Kidney (tissue), 14 donors: ENCODE measurements around the gene PVR. TPM values are rescaled to one million over a fixed set of nuclear protein-coding genes. Genes with fewer than 3 reads are reported as not detected.

Source experiments
- DNase-seq, 5 donors: peaks; one replicate each; pipeline ENCODE4 v3.0.0-alpha.2; 2013 to 2020
- FAIRE-seq: peaks from 2 replicates; lab custom pipeline; 2012; peaks lifted over from hg19 to GRCh38; lab: Jason Lieb, UNC
- H3K27ac ChIP-seq, 2 donors: one replicate each; pipeline ENCODE4 v1.7.0; 2013; ENCODE audit warnings: low read depth in 2 of 2, low read length in 2 of 2, inconsistent platforms in 1 of 2
- H3K27me3 ChIP-seq: one replicate; pipeline ENCODE4 v1.7.1; 2013; ENCODE audit warnings: low read length, inconsistent platforms; ENCODE audit not compliant: control insufficient read depth, insufficient read depth
- H3K36me3 ChIP-seq, 3 donors: one replicate each; pipeline versions ENCODE4 v1.7.0 to v1.7.1; 2013; ENCODE audit warnings: low read length in 3 of 3, control low read depth in 1 of 3, inconsistent platforms in 1 of 3; ENCODE audit not compliant: insufficient read depth in 3 of 3, control insufficient read depth in 2 of 3
- H3K4me1 ChIP-seq, 3 donors: one replicate each; pipeline versions ENCODE4 v1.7.0 to v1.7.1; 2013; ENCODE audit warnings: low read length in 3 of 3, inconsistent platforms in 1 of 3, low read depth in 1 of 3; ENCODE audit not compliant: control insufficient read depth in 2 of 3, insufficient read depth in 2 of 3
- H3K4me3 ChIP-seq, 3 donors: one replicate each; pipeline versions ENCODE4 v1.7.0 to v1.8.1; 2013; ENCODE audit warnings: low read length in 3 of 3, control low read depth in 1 of 3, inconsistent platforms in 1 of 3
- H3K9ac ChIP-seq, 3 donors: one replicate each; pipeline versions ENCODE4 v1.7.0 to v1.7.1; 2013; ENCODE audit warnings: low read length in 3 of 3, control low read depth in 1 of 3, inconsistent platforms in 1 of 3
- H3K9me3 ChIP-seq, 3 donors: one replicate each; pipeline versions ENCODE4 v1.7.0 to v1.7.1; 2013; ENCODE audit warnings: low read length in 3 of 3, control low read depth in 1 of 3, inconsistent platforms in 1 of 3; ENCODE audit not compliant: control insufficient read depth in 2 of 3, insufficient read depth in 1 of 3
- intact Hi-C: fragments of 100-400 bp; cut with DNase I; formaldehyde crosslinking; loops from one replicate; pipeline ENCODE4 v1.11.1; 2022
- polyA plus RNA-seq: library from polyadenylated mRNA; stranded (reverse); fragments of 350-450 nt; fragmentation: Illumina TruSeq; extraction: RNeasy Lipid Tissue Mini Kit (QIAGEN cat#74804); gene quantifications from one replicate; pipeline ENCODE4 v1.2.3, GENCODE V29; 2014; ENCODE audit warnings: low read depth, low replicate concordance; ENCODE audit not compliant: insufficient read depth
- total RNA-seq: library from RNA; stranded (reverse); fragmentation: NEBNext Ultra II Directional; extraction: Animal tissue kit (Norgen Biotek cat#: 25700); gene quantifications from one replicate; pipeline ENCODE4 v1.2.1, GENCODE V29; 2021
- TF ChIP-seq, protein P1 (sequence below): IDR thresholded peaks from 3 replicates; pipeline ENCODE4 v1.5.1; 2012; ENCODE audit warnings: mild to moderate bottlenecking, moderate library complexity, borderline replicate concordance; ENCODE audit not compliant: insufficient read depth; ENCODE audit errors: extremely low read depth
- donor health status: control.
- donor health status: control.
- donor health status: control.
- donor health status: control.
- donor health status: control.
- donor health status: DM: yes; HTN: yes; CAD: no.
- donor health status: Normal renal cell carcinoma (clear cell type).

Gene PVR
- total and polyA plus RNA-seq, 2 donors from 2014 or later = 20.7 to 36.4 TPM

DNA sequence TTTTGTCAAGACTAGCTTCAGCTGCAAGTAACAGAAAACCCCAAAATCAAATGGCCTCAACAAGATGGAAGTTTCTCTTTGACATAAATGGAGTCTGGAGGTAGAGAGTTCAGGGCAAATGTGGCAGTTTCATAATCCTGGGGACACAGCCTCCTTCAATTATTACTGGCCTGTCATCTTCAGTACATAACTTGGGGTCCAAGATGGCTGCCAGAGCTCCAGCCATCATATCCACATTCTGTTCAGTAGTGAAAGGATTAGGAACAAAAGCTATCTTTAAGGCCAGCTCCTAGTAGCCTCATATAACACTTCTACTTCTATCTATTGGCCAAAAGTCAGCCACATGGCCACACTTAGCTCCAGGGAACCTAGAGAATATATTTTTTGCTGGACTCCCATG is 45.4 kb upstream of the PVR start:
- Histone ChIP-seq H3K4me1 (peaks cover 0 to 3% (median 0%) of the 10 kb centered on the region in 3 donors), H3K36me3 (no peaks in the 10 kb centered on the region), H3K9ac (no peak overlapping the region), H3K4me3 (no peak overlapping the region), H3K27ac (no peak overlapping the region), H3K9me3 (no peaks in the 10 kb centered on the region), H3K27me3 (no peaks in the 10 kb centered on the region)
- intact Hi-C loops = no loop called here
- DNase-seq = no peak
- TF ChIP-seq, protein P1, sequence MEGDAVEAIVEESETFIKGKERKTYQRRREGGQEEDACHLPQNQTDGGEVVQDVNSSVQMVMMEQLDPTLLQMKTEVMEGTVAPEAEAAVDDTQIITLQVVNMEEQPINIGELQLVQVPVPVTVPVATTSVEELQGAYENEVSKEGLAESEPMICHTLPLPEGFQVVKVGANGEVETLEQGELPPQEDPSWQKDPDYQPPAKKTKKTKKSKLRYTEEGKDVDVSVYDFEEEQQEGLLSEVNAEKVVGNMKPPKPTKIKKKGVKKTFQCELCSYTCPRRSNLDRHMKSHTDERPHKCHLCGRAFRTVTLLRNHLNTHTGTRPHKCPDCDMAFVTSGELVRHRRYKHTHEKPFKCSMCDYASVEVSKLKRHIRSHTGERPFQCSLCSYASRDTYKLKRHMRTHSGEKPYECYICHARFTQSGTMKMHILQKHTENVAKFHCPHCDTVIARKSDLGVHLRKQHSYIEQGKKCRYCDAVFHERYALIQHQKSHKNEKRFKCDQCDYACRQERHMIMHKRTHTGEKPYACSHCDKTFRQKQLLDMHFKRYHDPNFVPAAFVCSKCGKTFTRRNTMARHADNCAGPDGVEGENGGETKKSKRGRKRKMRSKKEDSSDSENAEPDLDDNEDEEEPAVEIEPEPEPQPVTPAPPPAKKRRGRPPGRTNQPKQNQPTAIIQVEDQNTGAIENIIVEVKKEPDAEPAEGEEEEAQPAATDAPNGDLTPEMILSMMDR = no peak
- FAIRE-seq = no peak

DNA sequence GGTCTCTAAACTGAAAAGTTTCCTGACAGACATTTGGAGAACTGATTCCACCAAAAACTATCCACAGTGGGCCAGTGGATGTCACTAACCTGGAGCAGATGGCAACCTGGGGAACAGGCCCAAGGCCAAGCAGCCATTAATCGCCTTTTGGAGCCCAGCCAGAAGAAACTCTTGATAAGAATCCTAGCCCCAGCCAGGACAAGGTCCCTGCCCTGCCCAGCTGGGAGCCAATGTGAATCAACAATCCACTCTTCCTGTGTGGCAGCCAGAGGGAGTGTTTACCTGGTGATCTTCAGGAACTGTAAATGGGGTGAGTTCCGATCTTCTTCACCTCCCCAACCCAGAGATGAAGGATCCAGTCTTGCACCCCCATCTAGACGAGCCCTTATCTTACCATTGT is 44.8 kb upstream of the PVR start:
- Histone ChIP-seq H3K27ac (no peak overlapping the region), H3K36me3 (no peaks in the 10 kb centered on the region), H3K4me3 (no peak overlapping the region), H3K27me3 (no peaks in the 10 kb centered on the region), H3K4me1 (peaks cover 0 to under 1% (median 0%) of the 10 kb centered on the region in 3 donors), H3K9ac (no peak overlapping the region), H3K9me3 (no peaks in the 10 kb centered on the region)
- DNase-seq (no peak), FAIRE-seq (no peak)
- intact Hi-C loops = no loop called here
- TF ChIP-seq, protein P1 = no peak

DNA sequence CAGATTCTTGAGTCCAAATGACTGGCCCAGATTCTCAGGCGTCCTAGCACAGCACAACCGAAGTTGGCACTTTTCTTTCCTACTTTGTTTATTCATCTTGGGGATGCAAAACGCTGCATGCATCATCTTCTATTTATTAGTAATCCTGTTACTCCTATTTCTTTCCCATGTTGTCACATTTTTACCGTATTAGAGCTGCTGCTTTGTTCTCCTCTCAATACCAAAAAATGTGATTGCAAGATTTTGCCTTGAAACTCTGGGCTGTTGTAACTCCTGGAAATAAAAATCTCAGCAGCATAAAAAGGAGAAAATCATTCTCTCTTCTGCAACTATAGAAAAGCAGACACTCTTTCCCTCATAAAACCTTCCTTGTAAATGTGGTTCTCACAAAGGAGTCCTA is 43.2 kb upstream of the PVR start:
- DNase-seq (no peak), FAIRE-seq (no peak)
- Histone ChIP-seq H3K4me1 (no peaks in the 10 kb centered on the region), H3K36me3 (no peaks in the 10 kb centered on the region), H3K27me3 (no peaks in the 10 kb centered on the region), H3K27ac (no peak overlapping the region), H3K4me3 (no peak overlapping the region), H3K9ac (no peak overlapping the region), H3K9me3 (no peaks in the 10 kb centered on the region)
- intact Hi-C loops = no loop called here
- TF ChIP-seq, protein P1 = no peak

DNA sequence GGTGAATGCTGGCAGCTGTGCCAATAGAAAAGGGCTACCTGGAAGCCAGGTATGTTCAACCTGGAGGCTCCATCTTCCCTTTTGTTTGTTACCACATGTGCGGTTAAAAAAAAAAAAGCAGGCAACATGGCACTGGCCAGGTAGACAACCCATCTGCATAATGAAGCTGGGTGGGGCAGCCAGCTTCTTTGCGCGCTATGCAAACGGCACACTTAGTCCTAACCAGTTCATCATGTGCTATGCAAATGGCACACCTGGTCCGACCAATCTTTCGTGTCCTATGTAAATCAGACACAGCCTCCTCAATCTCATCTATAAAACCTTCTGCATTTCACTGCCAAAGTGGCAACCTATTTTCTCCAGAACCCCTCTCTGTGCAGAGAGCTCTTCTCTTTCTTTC is 41.6 kb upstream of the PVR start:
- intact Hi-C loops = no loop called here
- Histone ChIP-seq H3K36me3 (no peaks in the 10 kb centered on the region), H3K9ac (no peak overlapping the region), H3K4me1 (no peaks in the 10 kb centered on the region), H3K27me3 (no peaks in the 10 kb centered on the region), H3K27ac (no peak overlapping the region), H3K4me3 (no peak overlapping the region), H3K9me3 (no peaks in the 10 kb centered on the region)
- TF ChIP-seq, protein P1 = no peak
- DNase-seq = no peak
- no peak for FAIRE-seq
